Measurements from ENCODE around the gene GALNT18. TPM values are rescaled to one million over a fixed set of nuclear protein-coding genes. Genes with fewer than 3 reads are reported as not detected.

Gene GALNT18
- total RNA-seq, 2 donors from 2014 or later, result 7.3 to 10.9 TPM

DNA sequence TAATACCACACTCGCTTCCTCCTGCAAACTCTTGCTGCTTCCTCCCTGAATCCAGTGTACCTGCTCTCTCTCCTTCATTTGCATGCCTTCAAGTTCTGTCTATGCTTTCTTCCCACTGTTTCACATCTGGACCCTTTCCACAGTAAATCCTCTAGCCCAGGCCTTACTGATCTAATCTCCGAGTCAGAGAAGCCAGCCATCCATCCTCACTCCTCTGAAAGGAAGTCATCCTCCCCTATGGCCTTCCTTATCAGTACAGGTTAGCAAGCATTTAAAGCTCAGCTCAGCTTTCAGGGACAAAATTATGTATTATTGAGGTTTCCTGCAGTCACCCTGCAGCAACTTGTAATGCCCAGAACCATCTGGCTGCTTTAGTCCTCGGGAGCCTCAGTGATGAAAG, 116.1 kb downstream of the GALNT18 start:
- Mint-ChIP-seq H3K9me3 (no peaks in the 10 kb centered on the region), H3K27me3 (peaks cover 20% of the 10 kb centered on the region), H3K4me1 (no peaks in the 10 kb centered on the region), H3K27ac (no peak overlapping the region), H3K36me3 (ENCODE audit: low read depth) (no peaks in the 10 kb centered on the region), H3K4me3 (no peak overlapping the region)
- no peak for ATAC-seq (replicated peaks)

DNA sequence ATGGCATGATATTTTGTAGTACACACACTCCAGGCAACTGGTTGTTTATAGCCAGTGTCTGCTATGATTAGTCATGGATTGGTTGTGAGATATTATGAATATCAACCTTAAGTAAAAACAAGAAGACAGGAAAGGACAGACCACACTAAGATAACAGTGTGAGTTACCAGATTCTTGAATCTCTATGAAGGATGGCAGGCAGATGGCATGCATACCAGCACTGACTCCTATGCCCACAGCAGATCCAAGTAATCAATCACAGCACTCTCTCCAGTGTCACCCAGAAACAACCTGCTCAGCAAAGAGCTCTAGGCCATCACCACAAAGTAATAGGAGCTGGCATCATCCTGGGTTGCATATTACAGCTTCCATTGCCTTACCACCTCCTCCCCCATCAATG, 116.6 kb downstream of the GALNT18 start:
- no peak for ATAC-seq (replicated peaks)
- Mint-ChIP-seq H3K27me3 (peaks cover 20% of the 10 kb centered on the region), H3K36me3 (ENCODE audit: low read depth) (no peaks in the 10 kb centered on the region), H3K4me1 (no peaks in the 10 kb centered on the region), H3K27ac (no peak overlapping the region), H3K4me3 (no peak overlapping the region), H3K9me3 (no peaks in the 10 kb centered on the region)

DNA sequence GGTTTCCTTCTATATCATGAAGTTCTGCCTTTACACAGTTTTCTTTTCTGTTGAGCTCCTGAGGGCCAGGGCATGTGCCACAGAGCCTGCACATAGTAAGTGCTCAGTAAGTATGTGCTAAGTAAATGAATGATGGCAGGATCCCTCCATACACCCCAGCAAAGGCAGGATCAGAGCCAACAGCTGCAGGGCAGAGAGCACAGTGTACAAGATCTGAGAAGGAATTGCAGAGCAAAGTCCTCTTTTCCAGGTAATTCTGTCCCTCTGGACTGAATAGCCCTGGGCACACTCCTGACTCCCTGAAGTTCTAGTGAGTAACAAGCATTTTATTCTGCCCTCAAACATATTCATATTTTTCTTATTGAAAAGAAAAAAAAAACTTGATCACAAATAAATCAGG, 117.7 kb downstream of the GALNT18 start:
- no peak for ATAC-seq (replicated peaks)
- Mint-ChIP-seq H3K9me3 (no peaks in the 10 kb centered on the region), H3K4me3 (no peak overlapping the region), H3K27ac (no peak overlapping the region), H3K27me3 (peaks cover 20% of the 10 kb centered on the region), H3K36me3 (ENCODE audit: low read depth) (no peaks in the 10 kb centered on the region), H3K4me1 (no peaks in the 10 kb centered on the region)

DNA sequence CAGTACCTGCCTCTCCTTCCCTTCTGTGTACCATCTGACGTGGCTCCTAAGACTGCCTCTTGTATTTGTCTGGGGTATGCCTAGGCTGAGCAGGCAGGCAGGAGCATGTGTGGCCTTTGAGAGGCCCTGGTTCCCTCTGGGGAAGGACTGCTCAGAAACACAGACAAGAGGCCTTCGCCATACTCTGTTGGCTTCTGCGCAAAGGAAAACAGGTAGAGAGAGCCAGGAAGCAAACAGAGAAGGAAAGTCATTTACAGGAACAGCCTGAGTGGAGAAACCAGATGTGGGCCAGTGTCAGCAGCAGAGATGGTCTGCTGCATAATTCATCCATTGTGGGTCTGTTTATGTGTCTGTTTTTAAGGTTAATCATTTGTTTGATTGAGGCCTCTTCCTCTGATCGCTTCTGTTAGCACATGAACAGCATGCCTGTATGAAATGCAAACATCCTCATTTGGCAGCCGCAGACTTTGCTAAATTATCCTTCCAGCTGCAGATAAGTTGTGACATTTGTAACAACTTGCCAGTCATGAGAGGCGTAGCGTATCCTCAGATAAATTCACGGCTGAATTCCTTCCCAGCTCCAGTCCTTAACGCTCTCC, 119.4 kb downstream of the GALNT18 start:
- no peak for ATAC-seq (replicated peaks)
- Mint-ChIP-seq H3K27me3 (peaks cover 20% of the 10 kb centered on the region), H3K9me3 (no peaks in the 10 kb centered on the region), H3K4me1 (no peaks in the 10 kb centered on the region), H3K36me3 (ENCODE audit: low read depth) (no peaks in the 10 kb centered on the region), H3K27ac (no peak overlapping the region), H3K4me3 (no peak overlapping the region)

DNA sequence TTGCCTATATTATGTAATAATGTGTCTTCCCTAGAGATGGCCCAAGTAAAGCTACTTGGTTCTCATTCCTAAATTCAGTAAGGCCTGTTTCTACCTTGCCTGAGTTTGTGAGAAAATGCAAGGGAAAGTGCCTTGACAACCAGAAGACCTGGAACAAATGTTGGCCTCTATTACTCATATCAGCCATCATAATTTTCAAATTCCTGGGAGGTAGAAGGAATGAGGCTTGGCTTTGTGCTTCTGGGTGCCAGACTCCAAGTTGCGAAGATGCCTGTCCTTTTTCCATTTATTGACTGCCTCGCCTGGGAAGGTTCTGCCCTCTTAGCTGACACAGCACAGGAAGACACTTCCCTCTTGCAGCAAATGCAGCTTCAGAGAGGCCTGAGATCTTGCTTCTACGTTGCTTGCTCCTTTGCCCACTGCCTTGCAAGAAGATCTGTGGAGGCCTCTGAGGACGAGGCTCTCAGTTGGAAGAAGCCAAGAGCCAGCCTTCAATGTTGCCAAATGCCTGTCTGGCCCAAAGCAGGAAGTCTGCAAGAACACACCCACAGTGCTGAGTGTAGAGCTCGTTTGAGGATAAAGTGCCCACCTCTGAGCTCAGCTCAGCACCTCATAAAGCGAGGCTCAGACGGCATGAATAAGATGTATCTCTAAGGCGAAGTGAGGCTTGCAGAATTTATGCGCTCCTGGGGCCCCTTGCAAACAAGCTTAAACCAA, 120.1 kb downstream of the GALNT18 start:
- H3K9me3 Mint-ChIP-seq, result no peaks in the 10 kb centered on the region

DNA sequence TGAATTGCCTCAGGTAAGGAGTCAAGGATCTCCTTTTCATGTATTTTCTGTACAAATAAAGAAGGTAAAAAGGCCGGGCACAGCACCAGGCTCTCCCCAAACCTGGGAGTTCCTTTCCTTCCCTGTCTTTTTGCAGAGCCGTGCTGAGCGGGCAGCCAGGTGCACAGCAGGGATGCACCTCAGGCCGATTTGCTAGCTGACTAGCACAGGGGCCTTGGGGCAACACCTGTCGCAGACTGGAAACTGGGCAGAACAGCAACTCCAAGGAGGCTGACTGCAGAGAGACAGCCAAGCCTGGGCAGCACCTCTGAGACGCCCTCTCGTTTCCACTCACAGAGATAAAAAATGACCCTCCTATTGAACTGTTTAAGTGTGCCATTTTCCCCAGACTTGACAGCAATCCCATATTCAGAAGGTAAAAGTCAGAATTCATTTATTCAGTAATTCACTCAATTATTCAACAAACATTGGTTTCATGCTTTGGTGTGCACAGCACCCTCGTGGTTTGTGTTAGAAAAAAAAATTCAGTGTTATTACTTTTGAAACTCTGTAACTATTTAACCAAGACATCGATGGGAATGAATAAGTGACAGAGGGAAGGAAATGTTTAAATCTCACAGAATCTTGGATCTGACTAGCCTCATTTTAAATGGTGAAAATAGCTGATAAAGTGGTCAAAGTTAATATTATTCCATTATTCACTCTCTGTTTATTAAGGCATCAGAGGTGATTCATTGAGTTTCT, 120.9 kb downstream of the GALNT18 start:
- Mint-ChIP-seq H3K27ac (no peak overlapping the region), H3K36me3 (ENCODE audit: low read depth) (no peaks in the 10 kb centered on the region), H3K9me3 (no peaks in the 10 kb centered on the region), H3K4me3 (no peak overlapping the region), H3K4me1 (no peaks in the 10 kb centered on the region), H3K27me3 (peaks cover 20% of the 10 kb centered on the region)
- no peak for ATAC-seq (replicated peaks)

More for the DNA sequence above, 120.1 kb downstream of the GALNT18 start:
- Mint-ChIP-seq H3K36me3 (ENCODE audit: low read depth) (no peaks in the 10 kb centered on the region), H3K4me3 (no peak overlapping the region), H3K27me3 (peaks cover 20% of the 10 kb centered on the region), H3K4me1 (no peaks in the 10 kb centered on the region), H3K27ac (no peak overlapping the region)
- ATAC-seq (replicated peaks), result no peak

DNA sequence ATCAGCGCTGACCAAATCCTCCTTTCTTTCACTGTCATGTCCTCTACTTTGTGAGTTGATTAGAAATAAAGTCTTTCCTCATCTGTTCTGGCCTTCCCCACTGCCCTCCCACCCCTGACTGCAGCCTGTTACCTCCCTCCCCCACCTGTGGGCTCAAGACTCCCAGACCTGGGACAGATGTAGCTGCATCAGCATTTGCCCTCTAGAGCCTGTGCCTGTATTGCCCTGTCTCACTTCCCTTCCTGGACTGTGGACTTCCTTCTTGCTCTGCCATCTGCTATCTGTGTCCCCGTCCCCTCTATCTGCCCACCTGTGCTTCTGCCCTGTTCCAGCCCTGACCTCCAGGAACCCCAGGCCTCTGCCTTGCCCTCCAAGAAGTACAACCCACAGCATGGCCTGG, 122.5 kb downstream of the GALNT18 start:
- peaks cover 21% of the 10 kb centered on the region for H3K27me3 Mint-ChIP-seq
- no peak for ATAC-seq (replicated peaks)
- no peaks in the 10 kb centered on the region for H3K36me3 Mint-ChIP-seq (ENCODE audit: low read depth)
- no peak overlapping the region for H3K27ac Mint-ChIP-seq
- H3K9me3 Mint-ChIP-seq, result no peaks in the 10 kb centered on the region
- no peaks in the 10 kb centered on the region for H3K4me1 Mint-ChIP-seq
- no peak overlapping the region for H3K4me3 Mint-ChIP-seq

DNA sequence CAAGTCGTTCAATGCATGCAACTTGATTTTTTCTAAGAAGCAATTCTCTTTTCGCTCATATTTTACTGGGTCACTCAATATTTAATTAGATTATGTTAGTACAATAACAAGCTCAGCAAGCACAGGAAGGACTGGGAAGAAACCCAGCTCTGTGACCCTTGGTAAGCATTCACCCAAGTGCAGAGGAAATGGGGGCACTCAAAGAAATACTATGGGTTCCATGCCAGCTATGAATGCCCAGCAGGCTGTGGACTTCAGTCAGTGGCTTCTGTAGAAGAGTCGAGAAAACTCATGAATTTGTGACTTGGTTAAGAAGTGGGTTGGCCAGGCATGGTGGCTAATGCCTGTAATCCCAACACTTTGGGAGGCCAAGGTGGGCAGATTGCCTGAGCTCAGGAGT, 123.6 kb downstream of the GALNT18 start:
- no peak overlapping the region for H3K4me3 Mint-ChIP-seq
- ATAC-seq (replicated peaks), result no peak
- peaks cover 20% of the 10 kb centered on the region for H3K27me3 Mint-ChIP-seq
- no peaks in the 10 kb centered on the region for H3K36me3 Mint-ChIP-seq (ENCODE audit: low read depth)
- no peaks in the 10 kb centered on the region for H3K9me3 Mint-ChIP-seq
- H3K27ac Mint-ChIP-seq, result no peak overlapping the region
- H3K4me1 Mint-ChIP-seq, result no peaks in the 10 kb centered on the region

DNA sequence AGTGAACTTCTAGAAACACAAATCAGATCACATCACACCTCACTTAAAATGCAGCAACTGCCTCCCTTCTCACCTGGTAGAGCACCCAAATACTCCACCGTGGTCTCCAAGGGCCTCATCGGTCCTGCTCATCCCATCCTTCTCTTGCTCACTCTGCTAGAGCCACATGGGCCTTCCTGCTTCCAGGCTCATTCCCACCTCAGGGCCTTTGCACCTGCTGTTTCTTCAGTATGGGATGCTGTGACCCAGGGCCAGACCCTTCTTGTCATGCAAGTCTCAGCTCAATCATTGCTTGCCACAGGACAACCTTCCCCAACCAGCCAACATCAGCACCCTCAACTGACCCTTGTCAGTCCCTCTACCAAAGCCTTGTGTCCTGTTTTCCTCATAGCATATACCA, 124.9 kb downstream of the GALNT18 start:
- Mint-ChIP-seq H3K9me3 (no peaks in the 10 kb centered on the region), H3K4me1 (no peaks in the 10 kb centered on the region), H3K36me3 (ENCODE audit: low read depth) (no peaks in the 10 kb centered on the region), H3K27ac (no peak overlapping the region), H3K4me3 (no peak overlapping the region), H3K27me3 (peaks cover 17% of the 10 kb centered on the region)
- no peak for ATAC-seq (replicated peaks)

DNA sequence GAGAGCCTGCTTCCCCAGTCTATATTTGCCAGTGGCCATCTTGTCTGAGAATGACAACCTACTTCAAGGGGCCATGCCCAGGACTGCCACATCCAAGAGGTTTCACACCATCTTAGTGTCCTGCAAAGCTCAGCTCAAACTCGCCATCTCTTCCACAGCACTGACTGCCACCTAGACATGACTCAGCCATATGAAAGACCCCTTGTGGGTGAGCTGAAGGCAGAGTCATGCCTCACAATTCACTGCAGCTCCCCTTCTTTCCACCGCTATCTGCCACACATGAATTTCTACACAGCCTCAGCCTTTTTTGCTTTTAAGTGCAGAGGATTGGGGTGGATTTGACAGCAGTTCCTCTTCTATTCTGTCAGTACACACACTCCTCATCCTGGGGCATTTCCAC, 127.5 kb downstream of the GALNT18 start:
- ATAC-seq (replicated peaks), result no peak
- no peak overlapping the region for H3K27ac Mint-ChIP-seq
- H3K36me3 Mint-ChIP-seq (ENCODE audit: low read depth), result no peaks in the 10 kb centered on the region
- H3K27me3 Mint-ChIP-seq, result peaks cover 17% of the 10 kb centered on the region
- H3K4me3 Mint-ChIP-seq, result no peak overlapping the region
- no peaks in the 10 kb centered on the region for H3K9me3 Mint-ChIP-seq
- H3K4me1 Mint-ChIP-seq, result no peaks in the 10 kb centered on the region

DNA sequence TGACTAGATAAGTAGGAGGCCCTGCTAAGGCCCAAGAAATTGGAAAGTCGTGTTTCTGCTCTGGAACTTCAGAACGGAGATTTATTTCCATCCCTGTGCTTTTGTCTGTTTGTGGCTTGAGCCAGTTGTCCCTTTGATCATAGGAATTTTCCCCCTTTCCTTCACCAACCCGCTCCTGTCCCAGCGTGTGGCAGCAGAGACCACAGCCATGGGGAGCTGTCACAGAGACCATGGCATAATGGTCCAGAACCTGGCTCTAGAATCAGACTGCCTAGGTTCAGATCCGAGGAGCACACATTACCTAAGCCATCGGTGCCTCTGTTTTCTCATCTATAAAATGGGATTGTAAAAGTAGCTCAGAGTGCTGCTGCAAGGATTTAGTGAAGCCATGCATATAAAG, 128.1 kb downstream of the GALNT18 start:
- H3K27ac Mint-ChIP-seq, result no peak overlapping the region
- no peak overlapping the region for H3K4me3 Mint-ChIP-seq
- H3K36me3 Mint-ChIP-seq (ENCODE audit: low read depth), result no peaks in the 10 kb centered on the region
- no peaks in the 10 kb centered on the region for H3K9me3 Mint-ChIP-seq
- ATAC-seq (replicated peaks), result no peak
- no peaks in the 10 kb centered on the region for H3K4me1 Mint-ChIP-seq
- H3K27me3 Mint-ChIP-seq, result peaks cover 17% of the 10 kb centered on the region

DNA sequence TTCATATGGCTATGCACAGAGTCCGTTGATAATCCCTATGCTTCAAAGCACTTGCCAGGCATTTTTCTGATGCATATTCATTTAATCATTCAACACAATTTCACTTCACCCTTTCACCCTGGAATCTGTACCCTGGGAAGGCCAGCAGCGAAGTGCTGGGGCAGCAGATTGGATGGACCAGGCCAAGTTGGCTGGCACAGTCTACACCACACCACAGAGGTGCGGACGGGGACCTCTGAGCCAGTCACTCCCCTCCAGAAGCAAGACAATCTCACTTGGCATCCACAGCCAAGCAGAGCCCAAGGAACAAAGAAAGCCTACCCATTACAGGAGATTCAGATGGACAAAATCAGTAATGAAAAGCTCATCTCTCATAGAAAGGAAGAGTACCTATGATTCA, 130.2 kb downstream of the GALNT18 start:
- H3K4me1 Mint-ChIP-seq, result no peaks in the 10 kb centered on the region
- peaks cover 21% of the 10 kb centered on the region for H3K27me3 Mint-ChIP-seq
- no peak overlapping the region for H3K4me3 Mint-ChIP-seq
- H3K36me3 Mint-ChIP-seq (ENCODE audit: low read depth), result no peaks in the 10 kb centered on the region
- no peak for ATAC-seq (replicated peaks)
- H3K27ac Mint-ChIP-seq, result no peak overlapping the region
- no peaks in the 10 kb centered on the region for H3K9me3 Mint-ChIP-seq

DNA sequence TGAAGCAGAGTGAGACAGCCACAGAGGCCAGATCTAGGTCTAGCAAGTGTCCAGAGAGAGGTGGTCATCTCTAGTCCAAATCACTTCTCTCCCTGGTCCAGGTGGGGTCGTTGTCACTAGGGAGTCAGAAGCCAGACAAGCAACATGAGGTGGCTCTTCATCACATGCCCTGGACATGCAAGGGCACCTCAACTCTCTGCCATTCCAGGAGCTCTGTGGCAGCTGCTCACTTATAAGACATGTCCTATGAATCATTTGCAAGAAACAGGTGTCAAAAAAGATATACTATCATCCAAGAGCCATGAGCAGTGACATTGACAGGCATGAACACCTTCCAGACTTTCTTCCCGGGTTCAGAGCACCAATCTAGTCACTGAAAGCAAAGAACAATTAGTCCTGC, 130.8 kb downstream of the GALNT18 start:
- H3K9me3 Mint-ChIP-seq, result no peaks in the 10 kb centered on the region
- ATAC-seq (replicated peaks), result no peak
- no peaks in the 10 kb centered on the region for H3K36me3 Mint-ChIP-seq (ENCODE audit: low read depth)
- H3K27me3 Mint-ChIP-seq, result peaks cover 21% of the 10 kb centered on the region
- H3K4me1 Mint-ChIP-seq, result no peaks in the 10 kb centered on the region
- no peak overlapping the region for H3K4me3 Mint-ChIP-seq
- H3K27ac Mint-ChIP-seq, result no peak overlapping the region

DNA sequence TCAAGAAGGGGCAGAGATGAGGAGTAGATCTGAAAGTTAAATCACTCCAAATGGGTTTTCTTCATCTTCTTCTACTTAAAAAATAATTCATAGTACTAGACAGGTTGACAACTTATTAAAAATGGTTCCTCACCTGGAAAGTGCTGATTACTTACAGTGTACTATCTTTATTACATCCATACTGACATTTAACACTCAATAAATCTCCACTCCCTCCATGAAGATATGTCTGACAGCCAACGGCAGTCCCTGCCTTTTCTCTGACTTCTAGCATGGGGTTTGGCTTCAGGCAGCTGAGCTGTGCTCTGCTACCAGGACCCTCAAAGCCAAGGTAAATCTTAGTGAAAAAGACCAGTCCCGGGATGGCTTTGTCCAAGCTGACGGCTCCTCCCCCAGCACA, 135.4 kb downstream of the GALNT18 start:
- no peak overlapping the region for H3K4me3 Mint-ChIP-seq
- H3K36me3 Mint-ChIP-seq (ENCODE audit: low read depth), result no peaks in the 10 kb centered on the region
- no peaks in the 10 kb centered on the region for H3K4me1 Mint-ChIP-seq
- H3K27me3 Mint-ChIP-seq, result peaks cover 4% of the 10 kb centered on the region
- ATAC-seq (replicated peaks), result no peak
- H3K9me3 Mint-ChIP-seq, result no peaks in the 10 kb centered on the region
- no peak overlapping the region for H3K27ac Mint-ChIP-seq

DNA sequence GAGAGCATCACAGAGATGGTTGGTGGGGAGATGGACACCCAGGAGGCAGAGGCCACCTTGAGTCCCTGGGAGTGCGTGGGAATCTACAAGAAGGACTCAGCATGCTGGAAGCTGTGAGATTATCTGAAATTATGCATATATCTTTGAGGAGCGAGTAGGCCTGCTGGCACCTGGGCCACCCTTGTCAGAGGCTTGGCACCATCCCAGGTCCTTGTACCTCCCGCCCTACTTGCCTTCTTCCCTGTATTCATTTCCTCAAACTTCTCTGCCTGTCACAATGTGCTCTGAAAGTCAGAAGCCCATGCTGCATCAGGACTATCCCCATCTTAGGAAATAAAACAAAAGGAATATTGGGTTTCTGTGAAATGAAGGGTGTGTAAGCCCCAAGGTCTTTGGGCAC, 135.8 kb downstream of the GALNT18 start:
- Mint-ChIP-seq H3K36me3 (ENCODE audit: low read depth) (no peaks in the 10 kb centered on the region), H3K4me3 (no peak overlapping the region), H3K27ac (no peak overlapping the region), H3K4me1 (no peaks in the 10 kb centered on the region), H3K27me3 (peaks cover 4% of the 10 kb centered on the region), H3K9me3 (no peaks in the 10 kb centered on the region)
- ATAC-seq (replicated peaks), result no peak
